IPS-NIHi11 (cell line): ENCODE results near the gene ELOVL2.
"Not testable (repeated sequence)": the region's sequence is repeated elsewhere in the genome, so short reads cannot be mapped to it uniquely, and the experiment has no call there.

Source experiments
- DNase-seq: peaks from one replicate; pipeline ENCODE4 v3.0.0; 2012; ENCODE audit warnings: mixed read lengths, low spot score

Gene ELOVL2

DNA sequence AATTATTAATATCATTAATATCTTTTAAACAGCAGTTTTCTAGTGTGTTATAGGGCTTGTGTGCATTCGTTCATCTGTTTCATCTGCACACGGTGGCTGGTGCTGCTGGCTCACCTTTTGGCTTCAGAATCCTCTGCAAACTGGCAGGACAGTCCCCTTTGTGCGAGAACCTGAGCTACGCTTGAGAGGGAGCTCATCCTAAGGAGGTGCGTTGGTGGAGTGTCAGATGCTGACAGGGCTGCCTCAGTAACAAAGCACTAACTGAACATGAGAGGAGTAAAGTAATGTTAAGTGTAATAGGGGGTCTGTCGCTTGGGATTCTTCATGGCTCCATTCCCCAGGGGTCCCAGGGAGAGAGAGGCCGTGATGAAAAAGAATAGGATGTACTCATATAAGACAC lies 22.4 kb downstream of the ELOVL2 start:
- no peak for DNase-seq

DNA sequence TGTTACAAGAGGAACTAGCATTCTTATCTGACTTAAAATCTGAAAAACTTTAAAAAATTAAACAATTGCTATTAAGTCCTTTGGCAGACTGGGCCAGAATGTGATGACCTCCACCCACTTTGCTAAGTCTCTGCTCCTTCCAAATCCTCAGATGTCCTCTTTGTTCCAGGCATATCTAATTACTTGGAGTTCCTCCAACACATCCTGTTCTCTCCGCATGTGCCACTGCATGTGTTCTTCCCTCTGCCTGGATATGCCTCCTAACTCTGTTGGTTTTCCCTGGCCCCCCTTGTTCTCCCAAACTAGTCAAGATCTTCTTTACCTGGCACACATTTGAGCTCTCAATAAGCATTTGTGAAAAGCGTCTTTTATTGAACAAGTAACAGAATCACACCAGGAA lies 23.1 kb downstream of the ELOVL2 start:
- DNase-seq = no peak

DNA sequence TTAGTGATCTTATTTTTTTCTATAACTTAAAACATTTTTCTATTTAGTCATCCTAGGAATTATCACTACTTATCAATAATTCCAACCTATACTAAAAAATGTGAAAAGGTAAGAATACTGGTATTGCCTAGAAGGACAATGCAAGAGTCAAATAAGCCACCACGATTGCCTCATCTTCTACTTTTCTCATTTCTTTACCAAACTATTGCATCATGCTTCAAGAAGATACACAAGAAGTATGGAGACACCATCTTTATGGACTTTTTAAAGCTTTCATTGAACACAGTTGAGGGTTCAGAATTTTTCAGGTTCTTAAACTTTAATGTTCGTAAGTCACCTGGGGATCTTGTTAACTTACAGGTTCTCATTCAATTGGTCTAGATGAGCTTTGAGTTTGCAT lies 25.9 kb downstream of the ELOVL2 start:
- no peak for DNase-seq

DNA sequence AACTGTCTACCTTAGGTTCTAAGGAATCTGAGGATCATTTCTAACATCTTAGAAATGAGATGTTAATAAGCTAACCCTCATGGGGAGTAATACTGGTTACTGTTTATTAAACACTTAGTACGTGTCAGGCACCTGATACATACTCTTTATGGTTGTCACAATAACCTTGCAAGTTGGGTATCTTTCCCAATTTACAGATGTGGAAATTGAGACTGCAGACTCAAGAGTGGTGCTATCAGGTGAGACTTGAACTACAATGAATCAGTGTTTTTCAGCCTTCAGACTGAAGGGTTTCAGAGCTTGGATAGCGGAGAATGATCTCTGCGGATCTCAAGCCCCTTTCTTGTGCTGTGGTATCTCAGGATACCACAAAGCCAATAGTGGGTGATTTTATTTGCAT lies 27.0 kb downstream of the ELOVL2 start:
- DNase-seq = no peak

DNA sequence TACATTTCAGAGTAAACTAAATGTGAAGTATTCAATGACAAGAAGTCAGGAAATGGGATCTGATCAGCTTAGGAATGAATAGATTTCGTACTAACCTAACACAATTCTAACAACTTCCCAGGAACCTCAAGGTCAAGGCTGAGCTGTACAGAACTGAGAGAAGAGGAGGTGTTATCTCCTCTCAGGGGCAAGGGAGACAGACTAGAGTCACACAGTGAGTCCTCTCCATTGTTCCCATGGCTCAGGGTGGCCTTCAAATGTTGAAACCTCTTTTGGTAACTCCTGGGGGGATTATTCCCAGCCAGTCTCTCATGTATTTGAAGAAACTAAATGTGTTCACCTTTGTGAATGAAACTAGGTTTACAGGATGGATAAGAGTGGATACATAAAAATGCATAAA lies 27.7 kb downstream of the ELOVL2 start:
- no peak for DNase-seq

DNA sequence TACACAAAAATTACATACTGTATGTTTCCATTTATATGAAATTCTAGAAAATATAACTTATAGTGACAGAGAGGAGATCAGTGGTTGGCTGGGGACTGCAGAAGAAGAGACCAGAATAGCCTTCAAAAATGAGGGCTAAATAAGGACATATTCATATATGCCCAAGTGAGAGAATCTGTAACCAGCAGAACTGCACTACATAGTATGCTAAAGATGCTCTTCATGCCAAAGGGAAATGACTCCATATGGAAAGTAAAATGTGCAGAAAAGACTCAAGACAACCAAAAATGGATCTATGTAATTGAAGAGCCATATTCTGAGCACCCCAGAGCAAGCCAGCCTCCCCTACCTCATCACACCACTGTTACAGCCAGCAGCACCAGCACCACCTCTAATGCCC lies 29.0 kb downstream of the ELOVL2 start:
- no peak for DNase-seq

DNA sequence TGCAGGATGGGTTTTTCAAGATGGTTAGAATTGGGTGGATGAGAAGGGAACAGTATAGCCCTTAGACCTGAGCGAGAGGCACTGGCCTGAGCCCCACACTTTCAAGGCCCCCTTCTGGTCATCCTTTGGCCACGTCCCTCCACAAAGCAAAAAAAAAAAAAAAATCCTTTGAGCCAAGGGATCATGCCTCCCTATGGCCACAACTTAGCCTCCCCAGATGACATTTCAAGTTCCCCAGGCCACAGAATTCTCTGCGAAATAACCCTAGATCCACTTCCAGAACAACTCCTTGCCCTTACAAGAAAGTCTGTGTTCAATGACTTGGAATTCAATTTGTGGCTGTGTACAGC lies 30.4 kb downstream of the ELOVL2 start:
- DNase-seq = peak; percentile 26

DNA sequence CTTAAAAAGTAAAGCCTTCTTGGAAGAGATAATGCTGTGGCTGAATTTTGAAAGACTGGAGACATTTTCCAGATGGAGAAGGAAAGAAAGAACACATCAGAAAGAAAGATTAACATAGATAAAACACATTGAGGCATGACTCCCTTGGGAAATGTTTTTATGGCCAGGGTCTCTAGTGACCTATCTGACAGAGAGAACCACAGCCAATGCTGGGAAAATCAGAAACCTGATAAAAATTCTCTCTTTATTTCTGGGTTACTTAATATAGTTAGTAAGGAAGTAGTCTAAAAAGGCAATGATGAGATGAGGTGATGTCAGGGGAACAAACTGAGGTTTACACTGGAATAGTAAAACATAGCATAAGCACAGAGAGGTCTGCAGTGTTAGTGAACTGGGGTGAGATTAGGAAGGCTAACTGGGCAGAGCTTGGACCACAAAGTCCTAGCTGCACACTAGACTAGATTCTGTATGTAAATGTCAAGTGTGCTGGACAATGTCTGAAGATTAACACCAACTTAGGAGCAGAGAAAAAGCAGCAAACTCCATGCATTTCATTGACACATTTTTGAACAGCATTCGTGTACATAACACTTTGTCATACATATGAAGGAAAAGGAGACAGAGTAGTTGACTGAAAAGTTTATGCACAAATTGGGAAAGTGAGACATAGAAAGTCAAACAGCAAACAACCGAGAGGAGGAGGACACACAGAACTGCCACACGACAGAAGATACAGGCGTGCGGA lies 31.0 kb downstream of the ELOVL2 start:
- no peak for DNase-seq

DNA sequence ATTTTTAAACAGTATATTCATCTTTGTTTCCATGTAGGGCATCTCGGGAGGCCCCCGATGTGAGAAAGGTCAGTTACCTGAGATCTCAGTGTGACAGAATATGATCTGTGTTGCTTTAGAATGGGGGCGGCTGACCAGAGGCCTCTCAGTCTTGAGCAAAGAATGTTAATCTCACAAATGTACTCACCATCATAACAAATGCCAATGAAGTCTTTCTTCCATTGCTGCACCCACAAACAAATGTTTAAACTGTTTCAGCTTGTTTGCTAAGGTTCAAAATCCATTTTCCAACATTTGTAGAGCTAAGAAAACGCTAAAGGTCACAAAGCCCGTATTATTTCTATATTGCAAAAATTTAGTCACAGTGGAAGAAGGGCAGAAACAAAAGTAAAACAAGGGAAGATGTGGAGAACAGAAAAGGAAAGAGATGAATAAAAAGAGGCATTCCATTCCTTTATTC lies 31.8 kb downstream of the ELOVL2 start:
- no peak for DNase-seq

DNA sequence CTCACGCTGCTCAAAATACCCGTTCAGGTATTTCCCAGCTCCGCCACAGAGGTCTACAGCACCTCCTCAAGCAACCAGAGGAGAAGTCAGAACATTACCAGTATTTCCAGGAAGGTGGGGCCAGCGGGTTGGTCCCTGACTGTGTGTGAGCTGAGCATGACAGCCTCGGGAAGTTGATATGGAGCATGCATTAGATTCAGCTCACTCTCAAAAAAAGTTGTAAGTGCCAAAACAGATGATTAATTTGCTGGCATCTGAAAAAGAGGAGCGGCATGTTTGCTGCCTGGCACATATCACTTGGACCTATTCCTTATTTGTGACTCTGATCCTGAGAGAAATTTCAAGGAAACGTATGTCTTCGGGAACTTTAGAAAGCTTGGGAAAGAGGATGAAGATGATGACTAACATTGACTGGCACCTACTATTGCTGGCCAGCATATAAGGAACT lies 32.3 kb downstream of the ELOVL2 start:
- DNase-seq = peak; percentile 66

DNA sequence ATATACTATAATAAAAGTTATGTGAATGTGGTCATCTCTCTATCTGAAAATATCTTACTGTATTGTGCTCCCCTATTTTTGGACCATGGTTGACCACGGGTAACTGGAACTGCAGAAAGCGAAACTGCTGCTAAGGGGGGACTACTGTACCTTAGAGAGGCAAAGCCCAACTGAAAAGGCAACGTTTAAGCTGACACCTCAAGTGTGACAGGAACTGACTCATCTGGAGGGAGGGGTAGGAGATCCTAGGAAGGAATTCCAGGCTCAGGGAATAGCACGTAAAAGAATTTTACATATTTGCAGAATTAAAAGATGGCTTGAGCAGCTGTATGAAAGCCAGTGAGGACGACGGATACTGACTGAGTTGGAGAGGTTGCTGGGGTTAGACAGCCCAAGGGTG lies 34.8 kb downstream of the ELOVL2 start:
- DNase-seq = peak; percentile 27

DNA sequence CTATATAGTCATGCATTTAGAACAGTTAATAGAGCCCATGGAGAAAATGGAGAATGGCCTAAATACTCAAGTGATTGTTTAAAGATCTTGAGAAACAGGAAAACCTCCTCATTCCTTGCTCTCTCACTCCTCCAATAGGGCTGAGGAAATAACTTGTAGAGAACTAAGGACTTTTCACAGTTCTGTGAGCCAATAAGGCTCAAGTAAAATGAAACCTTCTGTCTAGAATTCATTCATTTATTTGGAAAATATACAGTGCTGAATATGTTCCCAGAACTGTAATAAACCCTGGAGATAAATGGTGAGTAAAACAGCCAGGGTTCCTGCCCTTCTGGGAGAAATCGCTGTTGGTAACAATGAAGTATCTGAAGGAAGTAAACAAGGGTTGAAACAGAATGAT lies 35.3 kb downstream of the ELOVL2 start:
- DNase-seq = no peak

DNA sequence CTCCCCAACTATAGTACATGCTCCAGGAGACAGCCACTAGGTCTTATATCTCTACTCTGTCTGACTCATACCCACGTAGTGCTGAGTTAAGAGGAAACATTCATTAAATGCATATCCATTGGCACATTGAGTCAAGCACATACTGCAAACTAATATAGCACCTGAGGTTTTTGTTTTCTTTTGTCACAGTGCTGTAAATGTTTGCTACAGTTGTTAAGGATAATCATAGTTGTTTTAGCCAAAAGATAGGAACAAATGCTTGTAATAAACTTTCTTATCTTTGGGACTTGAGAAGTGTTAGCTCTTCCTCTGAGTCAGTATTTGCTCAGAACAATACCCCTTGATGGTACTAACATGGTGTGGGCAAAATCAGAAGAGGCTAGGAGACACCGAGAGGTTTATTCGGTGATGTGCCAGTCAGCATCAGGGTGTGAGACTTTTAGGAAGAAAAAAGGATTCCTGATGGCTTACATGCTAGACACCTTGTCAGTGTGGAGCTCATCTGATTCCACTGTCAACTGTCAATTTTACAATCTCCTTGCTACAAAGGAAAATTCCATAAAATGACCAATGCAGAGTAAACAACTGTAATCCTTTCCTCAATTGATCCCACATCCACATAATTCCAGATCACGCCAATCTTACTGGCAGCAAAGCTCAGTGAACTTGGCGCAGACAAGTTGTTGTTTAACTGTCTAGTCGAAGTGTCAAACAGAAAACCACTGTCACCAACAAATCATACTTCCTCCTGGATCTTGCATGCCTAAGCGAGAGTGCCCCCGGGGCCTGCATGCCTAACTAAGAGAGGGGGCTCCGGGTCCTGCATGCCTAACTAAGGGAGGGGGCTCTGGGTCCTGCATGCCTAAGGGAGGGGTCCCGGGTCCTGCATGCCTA lies 36.1 kb downstream of the ELOVL2 start:
- peak; percentile 25 for DNase-seq

DNA sequence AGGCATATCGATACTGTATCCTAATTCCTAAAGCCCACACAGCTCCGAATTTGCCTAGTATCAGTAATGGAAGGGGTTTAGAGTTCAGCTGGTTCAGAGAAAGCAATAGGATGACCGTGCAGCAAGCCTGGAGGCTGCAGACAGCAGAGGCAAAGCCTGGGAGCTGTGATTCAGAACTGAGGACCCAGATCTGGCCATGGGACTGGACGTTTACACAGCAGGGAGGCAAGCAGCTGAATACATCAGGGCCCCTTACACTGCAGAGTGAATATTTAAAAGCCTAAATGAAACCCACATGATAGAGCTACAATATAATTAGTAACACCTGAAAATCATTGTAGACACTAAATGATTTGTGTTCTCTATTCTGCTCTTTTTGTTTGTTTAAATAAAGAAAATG lies 38.0 kb downstream of the ELOVL2 start:
- no peak for DNase-seq

DNA sequence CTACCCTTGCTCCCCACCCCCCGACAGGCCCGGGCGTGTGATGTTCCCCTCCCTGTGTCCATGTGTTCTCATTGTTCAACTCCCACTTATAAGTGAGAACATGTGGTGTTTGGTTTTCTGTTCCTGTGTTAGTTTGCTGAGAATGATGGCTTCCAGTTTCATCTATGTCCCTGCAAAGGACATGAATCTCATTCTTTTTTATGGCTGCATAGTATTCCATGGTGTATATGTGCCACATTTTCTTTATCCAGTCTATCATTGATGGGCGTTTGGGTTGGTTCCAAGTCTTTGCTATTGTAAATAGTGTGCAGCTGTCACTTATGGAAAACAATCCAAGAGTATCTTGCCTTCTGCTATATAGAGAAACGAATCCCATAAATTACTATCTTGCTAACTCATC lies 40.8 kb downstream of the ELOVL2 start:
- DNase-seq = not testable (repeated sequence)

DNA sequence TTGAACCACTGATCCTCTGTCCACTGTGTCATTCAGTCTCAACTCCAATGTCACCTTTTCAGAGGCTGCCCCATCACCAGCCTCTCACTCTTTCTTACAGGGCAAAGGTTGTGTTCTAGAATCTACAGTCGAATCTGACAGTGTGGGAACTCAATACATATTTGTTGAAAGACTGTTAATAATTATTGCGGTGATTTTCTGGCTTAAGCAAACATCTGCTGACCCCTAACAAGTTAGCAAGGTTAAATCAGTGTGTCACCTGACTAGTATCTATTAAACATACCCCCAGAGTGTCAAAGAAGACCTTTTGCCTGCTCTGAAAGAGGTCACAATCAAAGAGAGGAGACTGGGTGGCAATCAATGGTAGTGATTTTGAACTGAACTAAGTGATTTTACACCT lies 41.9 kb downstream of the ELOVL2 start:
- DNase-seq = no peak

DNA sequence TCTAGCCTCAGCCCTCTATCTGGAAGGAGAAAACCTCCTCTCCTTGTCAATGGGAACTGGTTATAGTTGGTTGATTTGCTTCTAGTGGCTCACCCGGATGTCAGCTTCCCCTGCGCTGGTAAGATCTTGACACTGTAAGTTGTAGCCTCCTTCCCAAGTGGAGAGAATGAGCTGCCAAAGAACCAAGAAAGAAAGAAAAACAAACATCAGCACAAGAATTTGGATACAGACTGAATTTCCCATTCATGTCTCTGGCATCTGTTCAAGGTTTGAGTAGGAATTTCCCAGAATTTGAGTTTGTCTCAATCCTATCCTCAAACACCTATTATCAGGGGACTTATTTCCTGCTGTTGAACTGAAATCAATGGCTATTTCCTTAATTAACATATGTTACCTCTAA lies 44.1 kb downstream of the ELOVL2 start:
- no peak for DNase-seq

DNA sequence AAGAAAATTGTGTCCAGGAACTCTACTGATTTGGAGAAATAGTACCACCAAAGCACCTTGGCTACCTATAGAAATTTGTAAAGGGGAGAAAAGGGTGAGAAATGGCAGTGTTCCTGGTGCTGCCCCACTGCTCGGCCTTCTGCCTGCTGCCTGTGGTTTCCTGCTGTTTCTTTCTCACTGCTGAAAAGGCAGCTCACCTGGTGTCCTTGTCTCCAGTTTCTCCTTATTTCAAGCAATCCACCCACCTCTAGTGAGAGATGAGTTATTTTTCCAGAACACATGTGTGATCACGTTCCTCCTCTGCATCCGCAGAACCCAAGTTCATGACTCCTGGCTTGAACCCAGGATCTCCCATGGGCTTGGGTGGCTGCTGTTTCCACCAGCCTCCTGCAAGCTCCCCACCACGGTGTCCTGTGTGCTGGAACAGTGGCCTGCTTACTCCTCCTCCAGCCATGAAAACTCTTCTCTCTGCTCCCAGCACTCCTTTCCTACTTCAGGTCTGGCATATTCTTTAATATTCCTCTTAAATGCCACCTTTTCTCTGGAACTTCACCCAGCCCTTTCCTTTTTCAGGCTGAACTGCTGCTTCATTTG lies 48.9 kb downstream of the ELOVL2 start:
- no peak for DNase-seq

DNA sequence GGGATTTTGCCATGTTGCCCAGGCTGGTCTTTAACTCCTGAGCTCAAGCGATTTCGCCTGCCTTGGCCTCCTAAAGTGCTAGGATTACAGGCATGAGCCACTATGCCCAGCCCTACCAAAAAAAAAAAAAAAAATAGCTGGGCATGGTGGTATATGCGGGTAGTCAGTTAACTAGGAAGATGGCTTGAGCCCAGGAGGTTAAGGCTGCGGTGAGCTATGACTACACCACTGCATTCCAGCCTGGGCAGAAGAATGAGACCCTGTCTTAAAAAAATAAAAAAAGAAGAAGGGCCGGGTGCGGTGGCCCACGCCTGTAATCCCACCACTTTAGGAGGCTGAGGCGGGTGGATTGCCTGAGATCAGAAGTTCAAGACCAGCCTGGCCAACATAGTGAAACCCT lies 50.2 kb downstream of the ELOVL2 start:
- no peak for DNase-seq

DNA sequence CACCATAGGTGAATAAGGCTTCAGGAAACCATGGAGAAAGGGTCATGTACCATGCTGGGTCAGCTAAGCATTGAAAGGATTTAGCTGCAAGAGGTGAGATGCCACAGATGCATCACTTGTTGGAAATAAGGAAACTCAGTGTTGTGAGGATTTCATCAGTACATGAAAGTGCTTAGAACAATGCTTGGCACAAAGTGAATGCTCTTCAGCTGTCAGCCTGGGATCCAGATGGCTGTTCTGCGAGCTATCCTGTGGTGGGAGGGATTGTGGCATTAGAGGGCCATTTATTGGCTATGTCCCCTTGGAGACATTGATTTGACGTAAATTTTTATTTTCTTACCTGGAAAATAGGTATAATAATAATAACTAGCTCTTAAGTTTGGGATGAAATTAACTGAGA lies 53.0 kb downstream of the ELOVL2 start:
- DNase-seq = no peak

DNA sequence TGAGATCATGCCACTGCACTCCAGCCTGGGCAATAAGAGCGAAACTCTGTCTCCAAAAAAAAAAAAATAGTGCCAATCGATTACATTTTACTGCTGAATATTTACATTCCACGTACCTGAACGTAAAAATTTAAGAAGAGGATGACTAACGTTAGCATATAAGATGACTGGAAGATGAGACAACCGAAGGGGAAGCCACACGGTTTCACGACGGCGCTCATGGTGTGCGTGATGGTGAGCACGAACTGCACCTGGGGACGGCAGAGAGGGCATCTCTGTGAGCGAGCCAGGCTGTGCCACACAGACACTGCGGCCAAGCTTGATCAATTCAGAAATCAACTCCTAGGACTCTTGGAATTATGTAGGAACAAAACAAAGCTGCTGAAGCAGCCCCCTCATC lies 54.5 kb downstream of the ELOVL2 start:
- DNase-seq = no peak

DNA sequence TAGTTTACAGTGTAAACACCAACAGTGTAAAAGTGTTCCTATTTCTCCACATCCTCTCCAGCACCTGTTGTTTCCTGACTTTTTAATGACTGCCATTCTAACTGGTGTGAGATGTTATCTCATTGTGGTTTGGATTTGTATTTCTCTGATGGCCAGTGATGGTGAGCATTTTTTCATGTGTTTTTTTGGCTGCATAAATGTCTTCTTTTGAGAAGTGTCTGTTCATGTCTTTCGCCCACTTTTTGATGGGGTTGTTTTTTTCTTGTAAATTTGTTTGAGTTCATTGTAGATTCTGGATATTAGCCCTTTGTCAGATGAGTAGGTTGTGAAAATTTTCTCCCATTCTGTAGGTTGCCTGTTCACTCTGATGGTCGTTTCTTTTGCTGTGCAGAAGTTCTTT lies 59.1 kb downstream of the ELOVL2 start:
- DNase-seq = not testable (repeated sequence)

DNA sequence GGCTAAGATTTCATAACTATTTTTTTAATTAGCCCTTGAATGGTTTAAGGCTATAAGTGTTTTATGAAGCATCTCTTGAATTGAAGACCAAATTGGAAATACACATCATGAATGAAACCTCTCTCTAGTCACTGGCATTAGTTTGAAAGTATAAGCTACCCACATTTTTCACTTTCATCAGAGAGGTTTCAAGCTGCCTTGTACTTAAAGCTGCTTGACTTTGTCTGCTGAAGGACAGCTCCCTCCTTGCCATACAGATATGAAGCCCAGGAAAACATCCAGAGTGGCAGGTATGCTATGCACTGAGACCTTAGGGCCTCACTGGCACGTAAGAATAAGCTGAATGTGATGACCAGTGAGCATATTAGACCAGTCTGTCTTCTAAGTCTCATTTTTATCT lies 62.7 kb downstream of the ELOVL2 start:
- no peak for DNase-seq
